RCC 7860 (cell line): ENCODE results near the gene ACVR1.

Experiments
- DNase-seq: peaks from one replicate; pipeline ENCODE4 v3.0.0-alpha.2; 2015; ENCODE audit warnings: low spot score
- FAIRE-seq: peaks from 2 replicates; lab custom pipeline; 2012; peaks lifted over from hg19 to GRCh38; lab: Jason Lieb, UNC

Gene ACVR1

GRCh38 chr2:157857881-157858280 lies 18.2 kb downstream of the ACVR1 start:
- DNase-seq (peak; percentile 20), FAIRE-seq (no peak)

- peak; percentile 16 for DNase-seq
- no peak for FAIRE-seq
These were observed 20.0 kb downstream of the ACVR1 start for GRCh38 chr2:157856187-157856515.

GRCh38 chr2:157853820-157854219 lies 22.3 kb downstream of the ACVR1 start:
- no peak for DNase-seq
- FAIRE-seq, result no peak

- no peak for FAIRE-seq
These were observed 22.9 kb downstream of the ACVR1 start for GRCh38 chr2:157853211-157853610.

GRCh38 chr2:157849591-157849990 lies 26.5 kb downstream of the ACVR1 start:
- DNase-seq (no peak), FAIRE-seq (no peak)

More at GRCh38 chr2:157853211-157853610, 22.9 kb downstream of the ACVR1 start:
- DNase-seq, result peak; percentile 23

GRCh38 chr2:157848213-157848612 lies 27.9 kb downstream of the ACVR1 start:
- no peak for DNase-seq
- FAIRE-seq, result no peak

- DNase-seq (no peak), FAIRE-seq (no peak)
These were observed 31.0 kb downstream of the ACVR1 start for GRCh38 chr2:157845081-157845480.

GRCh38 chr2:157843935-157844334 lies 32.2 kb downstream of the ACVR1 start:
- FAIRE-seq (no peak), DNase-seq (no peak)

GRCh38 chr2:157843081-157843480 lies 33.0 kb downstream of the ACVR1 start:
- DNase-seq, result no peak
- FAIRE-seq, result no peak

GRCh38 chr2:157842106-157842879 lies 33.8 kb downstream of the ACVR1 start:
- FAIRE-seq (no peak), DNase-seq (no peak)

GRCh38 chr2:157841485-157841884 lies 34.6 kb downstream of the ACVR1 start:
- no peak for FAIRE-seq
- no peak for DNase-seq

- peak; percentile 7 for DNase-seq
- FAIRE-seq, result no peak
These were observed 35.5 kb downstream of the ACVR1 start for GRCh38 chr2:157840568-157841156.

GRCh38 chr2:157839822-157840221 lies 36.3 kb downstream of the ACVR1 start:
- FAIRE-seq (no peak), DNase-seq (no peak)

GRCh38 chr2:157839162-157839801 lies 36.8 kb downstream of the ACVR1 start:
- FAIRE-seq (no peak), DNase-seq (peak; percentile 30)

- FAIRE-seq (peak; percentile 83), DNase-seq (peak; percentile 74)
These were observed 37.5 kb downstream of the ACVR1 start for GRCh38 chr2:157838442-157839161.

- DNase-seq (no peak), FAIRE-seq (no peak)
These were observed 38.2 kb downstream of the ACVR1 start for GRCh38 chr2:157837851-157838441.

GRCh38 chr2:157836531-157836930 lies 39.6 kb downstream of the ACVR1 start:
- no peak for FAIRE-seq
- no peak for DNase-seq

- FAIRE-seq (no peak), DNase-seq (no peak)
These were observed 40.7 kb downstream of the ACVR1 start for GRCh38 chr2:157835425-157835824.

- DNase-seq (no peak), FAIRE-seq (no peak)
These were observed 41.1 kb downstream of the ACVR1 start for GRCh38 chr2:157835006-157835405.

- DNase-seq (no peak), FAIRE-seq (no peak)
These were observed 42.4 kb downstream of the ACVR1 start for GRCh38 chr2:157833721-157834120.
